SIG-M5 treated with dmso at 0.1 percent for 504 hours (cell line): ENCODE measurements around the gene CNTNAP2.

Experiments used
- DNase-seq: peaks from one replicate; lab custom pipeline; 2025; ENCODE audit not compliant: unreplicated experiment; lab: John Stamatoyannopoulos, UW

Gene CNTNAP2

GRCh38 chr7:147519062-147519461 lies 1402.5 kb downstream of the CNTNAP2 start:
- DNase-seq, result no peak

DNA sequence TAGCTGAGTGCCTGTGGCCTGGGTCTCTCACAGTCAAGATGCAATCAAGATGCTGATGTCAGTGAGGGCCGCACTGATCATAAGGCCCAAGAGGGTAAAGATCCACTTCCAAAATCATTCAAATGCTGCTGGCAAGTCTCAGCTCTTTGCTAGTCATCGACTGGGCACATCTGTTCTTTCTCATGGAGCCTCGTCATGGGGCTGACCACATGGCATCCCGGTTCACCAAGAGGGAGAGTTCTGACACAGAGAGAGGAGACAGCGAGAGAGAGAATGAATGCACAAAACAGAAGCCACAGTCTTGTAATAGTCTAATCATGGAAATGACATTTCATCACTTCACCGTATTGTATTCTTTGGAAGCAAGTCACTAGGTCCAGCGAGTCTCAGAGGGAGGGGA lies 1406.5 kb downstream of the CNTNAP2 start:
- no peak for DNase-seq

DNA sequence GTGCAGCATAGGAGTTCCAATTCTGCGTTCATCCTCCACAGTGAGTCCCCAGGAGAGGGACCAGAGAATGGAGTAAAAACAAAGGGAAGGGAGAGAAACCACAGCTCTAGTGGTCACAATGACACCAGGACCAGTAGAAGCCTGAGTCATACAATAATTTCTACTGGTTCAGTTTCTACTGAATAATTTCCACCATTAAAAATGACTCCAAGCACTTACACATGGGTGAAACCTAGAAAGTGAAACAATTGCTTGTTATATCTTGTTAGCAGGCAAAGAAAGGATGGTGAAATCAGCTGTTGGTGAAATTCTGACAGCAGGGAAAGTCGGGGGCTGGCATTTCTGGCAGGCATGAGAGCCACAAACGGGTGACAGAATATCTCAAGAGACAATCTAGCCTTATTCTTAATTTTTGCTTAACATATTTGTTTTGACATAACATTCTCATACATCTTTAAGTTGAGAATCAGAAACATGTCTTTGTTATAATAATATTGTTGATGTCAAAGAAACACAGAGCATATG lies 1408.2 kb downstream of the CNTNAP2 start:
- DNase-seq, result no peak

DNA sequence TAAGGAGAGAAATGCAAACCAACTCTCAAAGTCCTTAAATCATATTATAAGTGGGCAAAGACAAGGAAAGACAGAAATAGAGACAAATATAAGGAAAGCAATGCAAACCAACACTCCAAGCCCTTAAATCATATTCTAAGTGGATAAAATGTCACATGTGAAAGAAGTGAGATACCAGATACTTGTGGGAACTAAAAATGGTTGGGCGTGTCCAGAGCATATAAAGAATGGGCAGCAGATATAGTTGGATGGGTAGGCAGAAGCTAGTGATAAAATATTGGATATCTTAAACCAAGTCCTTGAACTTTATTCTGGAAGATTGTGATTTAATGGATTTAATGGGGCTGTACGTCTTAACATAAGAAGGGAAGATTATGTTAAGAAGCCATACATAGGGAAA lies 1408.7 kb downstream of the CNTNAP2 start:
- no peak for DNase-seq

DNA sequence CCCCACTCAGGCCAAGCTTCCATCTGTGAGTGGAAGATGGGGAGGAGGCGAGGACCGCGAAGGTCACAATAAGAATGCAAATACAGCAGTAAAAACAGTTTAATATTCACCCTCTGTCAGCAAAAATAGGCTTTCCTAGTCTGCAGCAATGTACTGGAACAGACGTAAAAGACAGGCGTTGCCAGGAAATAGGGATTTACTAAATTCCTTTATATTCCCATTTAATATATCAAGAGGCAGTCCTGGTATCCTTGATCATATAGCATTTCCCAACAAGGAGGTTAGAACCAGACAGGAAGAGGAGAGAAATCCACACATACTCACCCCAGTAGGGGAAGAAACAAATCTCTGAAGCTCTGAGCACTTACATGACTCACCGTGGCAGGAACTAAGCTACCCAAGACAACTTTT lies 1419.1 kb downstream of the CNTNAP2 start:
- DNase-seq, result no peak

GRCh38 chr7:147539685-147540084 lies 1423.1 kb downstream of the CNTNAP2 start:
- DNase-seq, result no peak

DNA sequence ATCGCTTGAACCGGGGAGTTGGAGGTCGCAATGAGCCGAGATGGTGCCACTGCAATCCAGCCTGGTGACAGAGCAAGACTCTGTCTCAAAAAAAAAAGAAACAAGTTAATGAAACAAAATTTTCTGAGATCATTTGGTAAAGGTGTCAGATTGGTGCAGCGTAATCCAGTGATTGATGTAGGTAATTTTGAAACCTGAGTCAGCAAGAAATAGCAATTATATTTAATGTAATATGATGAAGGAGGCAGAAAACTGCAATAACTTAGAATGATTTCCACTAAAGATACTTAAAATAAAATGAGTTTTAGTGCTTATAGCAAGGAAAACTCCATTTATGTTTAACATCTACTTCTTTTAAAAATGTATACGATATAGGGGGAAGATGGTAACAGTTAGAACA lies 1424.1 kb downstream of the CNTNAP2 start:
- DNase-seq, result no peak

DNA sequence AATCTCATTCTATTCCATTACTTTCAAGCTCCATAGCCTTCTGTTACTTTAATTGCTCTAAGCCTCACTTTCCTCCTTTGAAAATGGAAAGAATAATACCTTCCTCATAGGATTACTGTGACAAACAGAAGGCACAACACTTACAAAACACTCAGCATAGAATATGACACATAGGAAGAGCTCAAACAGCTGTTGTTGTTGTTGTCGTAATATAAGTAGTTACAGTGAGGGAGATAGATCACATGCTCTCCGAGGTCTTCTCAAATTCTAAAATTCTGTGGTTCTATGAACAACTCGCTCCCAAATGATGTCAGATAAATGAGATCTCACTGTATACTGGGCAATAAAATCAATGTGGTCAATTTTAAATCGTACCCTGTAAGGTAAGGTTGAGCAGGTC lies 1424.7 kb downstream of the CNTNAP2 start:
- DNase-seq, result no peak

DNA sequence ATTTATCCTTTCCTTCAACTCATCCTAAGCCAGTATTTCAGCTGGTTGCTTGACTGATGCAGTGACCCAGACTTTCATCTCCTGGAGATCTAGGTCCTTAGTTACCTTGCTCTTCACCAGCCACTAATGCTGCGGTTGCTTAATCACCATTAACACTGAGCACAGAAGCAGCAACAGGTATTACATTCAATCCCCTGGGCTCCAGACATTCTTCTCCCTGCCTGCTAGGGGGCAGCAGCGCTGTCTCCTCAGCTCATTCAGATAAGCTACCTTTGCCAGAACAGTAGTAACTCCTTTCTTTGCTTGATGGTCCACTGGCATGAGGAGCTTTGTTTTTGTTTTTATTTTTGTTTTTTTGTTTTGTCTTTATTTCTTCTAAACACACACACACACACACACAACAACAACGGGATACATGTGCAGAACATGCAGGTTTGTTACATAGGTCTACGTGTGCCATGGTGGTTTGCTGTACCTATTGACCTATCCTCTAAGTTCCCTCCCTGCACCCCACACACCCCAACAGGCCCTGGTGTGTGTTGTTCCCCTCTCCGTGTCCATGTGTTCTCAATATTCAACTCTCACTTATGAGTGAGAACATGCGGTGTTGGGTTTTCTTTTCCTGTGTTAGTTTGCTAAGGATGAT lies 1430.8 kb downstream of the CNTNAP2 start:
- DNase-seq, result peak; percentile 5

- DNase-seq, result no peak
Measured at GRCh38 chr7:147556317-147556716, 1439.7 kb downstream of the CNTNAP2 start.

DNA sequence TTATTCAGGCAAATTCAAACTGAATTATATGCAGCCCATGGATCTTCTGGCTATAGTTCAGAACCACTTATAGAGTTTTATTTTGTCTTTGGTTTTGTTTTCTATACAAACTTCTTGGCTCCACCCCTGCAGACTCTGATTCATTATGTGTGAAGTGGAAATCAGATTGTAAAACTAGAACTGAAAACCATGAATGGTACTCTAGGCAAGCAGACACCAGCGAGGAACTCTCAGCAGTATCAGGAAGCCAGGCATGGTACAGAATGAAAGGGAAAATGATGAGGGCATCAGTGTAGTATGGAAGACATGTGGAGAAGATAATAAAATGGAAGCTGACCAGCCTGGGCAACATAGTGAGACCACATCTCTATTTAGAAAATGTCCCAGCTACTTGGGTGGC lies 1447.1 kb downstream of the CNTNAP2 start:
- DNase-seq, result no peak

GRCh38 chr7:147564786-147565476 lies 1448.3 kb downstream of the CNTNAP2 start:
- DNase-seq, result no peak

DNA sequence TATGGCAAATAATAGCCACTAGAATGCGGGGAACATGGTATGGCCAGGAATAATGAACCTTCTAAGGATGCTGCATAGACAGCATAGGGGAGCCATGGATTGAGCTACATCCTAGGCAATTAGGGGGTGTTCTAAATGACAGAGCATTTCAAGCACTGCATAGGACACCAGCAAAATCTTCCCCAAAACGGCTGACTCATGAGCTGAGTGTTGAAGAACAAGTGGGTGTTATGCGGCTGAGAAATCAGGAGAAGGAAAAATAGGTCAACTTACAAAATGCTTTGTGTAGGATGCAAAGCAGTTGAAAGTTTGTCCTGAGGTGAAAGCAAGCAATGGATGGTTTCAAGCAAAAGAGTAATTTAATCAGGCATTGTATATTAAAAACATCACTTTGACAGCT lies 1450.4 kb downstream of the CNTNAP2 start:
- DNase-seq, result no peak

GRCh38 chr7:147569116-147569913 lies 1452.7 kb downstream of the CNTNAP2 start:
- no peak for DNase-seq

DNA sequence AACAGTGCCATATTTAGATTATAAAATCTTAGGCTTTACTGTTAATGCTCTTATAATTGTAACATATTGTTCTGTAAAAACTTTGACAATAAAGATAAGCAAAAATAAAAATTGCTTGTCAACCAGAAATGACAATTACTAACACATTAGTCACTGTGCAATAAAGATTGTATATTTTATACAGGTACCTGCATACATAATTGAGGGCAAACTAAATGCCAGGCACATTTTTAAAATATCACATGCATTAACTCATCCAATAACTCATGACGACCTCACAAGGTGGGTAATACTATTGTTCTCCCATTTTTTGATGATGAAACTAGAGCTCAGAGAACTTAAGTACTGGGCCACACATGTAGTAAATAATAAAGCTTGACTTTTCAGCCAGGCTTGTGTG lies 1453.8 kb downstream of the CNTNAP2 start:
- DNase-seq, result no peak

- DNase-seq, result no peak
Measured at GRCh38 chr7:147571436-147572185, 1455.0 kb downstream of the CNTNAP2 start.

DNA sequence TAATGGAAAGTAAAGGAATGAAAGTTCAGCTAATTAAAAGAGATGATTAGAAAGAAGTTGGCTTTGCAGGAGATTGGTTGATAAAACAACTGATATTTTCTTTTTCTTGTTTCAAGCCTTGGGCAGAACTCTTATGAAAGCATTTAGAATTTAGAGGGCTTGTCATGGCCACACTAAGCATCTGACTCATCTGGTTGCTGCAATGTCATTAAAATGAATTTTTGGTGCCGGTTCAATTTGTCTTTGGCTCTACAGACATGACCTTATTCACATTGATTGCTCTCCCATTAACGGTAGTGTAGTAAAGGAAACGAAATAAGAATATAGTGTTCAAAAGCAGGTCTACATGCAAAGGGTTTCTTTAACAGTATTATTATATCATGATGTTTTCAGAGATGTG lies 1461.6 kb downstream of the CNTNAP2 start:
- no peak for DNase-seq

GRCh38 chr7:147579148-147579547 lies 1462.5 kb downstream of the CNTNAP2 start:
- no peak for DNase-seq

GRCh38 chr7:147584771-147585193 lies 1468.2 kb downstream of the CNTNAP2 start:
- no peak for DNase-seq

GRCh38 chr7:147586110-147586509 lies 1469.5 kb downstream of the CNTNAP2 start:
- no peak for DNase-seq

DNA sequence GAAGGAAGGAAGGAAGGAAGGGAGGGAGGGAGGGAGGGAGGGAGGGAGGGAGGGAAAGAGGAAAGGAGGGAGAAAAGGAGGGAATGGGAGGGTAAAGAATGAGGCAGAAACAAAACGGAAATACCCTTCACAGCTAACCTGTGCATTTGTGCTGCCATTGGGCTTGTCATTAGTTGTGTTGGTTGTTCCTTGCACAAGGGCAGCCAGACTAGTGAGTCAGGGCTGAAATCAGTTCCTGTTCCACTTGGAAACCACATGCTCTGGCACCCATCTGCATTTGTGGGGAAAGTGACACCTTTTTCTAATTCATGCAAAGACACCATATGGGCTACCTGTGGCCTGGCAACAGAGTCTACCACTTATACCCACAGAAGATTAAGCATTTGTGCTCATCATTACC lies 1469.9 kb downstream of the CNTNAP2 start:
- DNase-seq, result no peak
